NCI-H146 (cell line): ENCODE data around the gene CNTNAP2.
A peak's percentile ranks its signal among the peaks of the same experiment; 100 is the strongest.
"Not testable (repeated sequence)": the region's sequence is repeated elsewhere in the genome, so short reads cannot be mapped to it uniquely, and the experiment has no call there.

Experiments
- DNase-seq: peaks from one replicate; lab custom pipeline; 2025; lab: John Stamatoyannopoulos, UW

Gene CNTNAP2

DNA sequence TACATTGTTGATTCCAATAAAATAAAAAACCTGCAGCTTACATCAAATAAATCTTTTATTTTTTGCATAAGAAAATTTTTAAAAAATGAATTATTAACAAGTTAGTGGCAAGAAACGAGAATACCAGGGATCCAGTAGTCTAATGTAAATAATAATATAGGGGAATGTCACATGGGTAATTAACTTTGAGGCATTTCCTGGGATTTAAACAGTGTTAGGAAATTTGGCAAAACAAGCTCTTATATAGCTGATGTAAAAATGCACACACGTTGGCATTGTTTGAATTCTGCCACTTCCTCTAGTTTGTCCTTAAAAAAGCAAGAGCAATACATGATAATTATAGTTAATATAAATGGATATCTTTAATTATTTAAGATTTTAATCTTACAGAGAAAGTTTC lies 768.6 kb downstream of the CNTNAP2 start:
- DNase-seq: no peak

DNA sequence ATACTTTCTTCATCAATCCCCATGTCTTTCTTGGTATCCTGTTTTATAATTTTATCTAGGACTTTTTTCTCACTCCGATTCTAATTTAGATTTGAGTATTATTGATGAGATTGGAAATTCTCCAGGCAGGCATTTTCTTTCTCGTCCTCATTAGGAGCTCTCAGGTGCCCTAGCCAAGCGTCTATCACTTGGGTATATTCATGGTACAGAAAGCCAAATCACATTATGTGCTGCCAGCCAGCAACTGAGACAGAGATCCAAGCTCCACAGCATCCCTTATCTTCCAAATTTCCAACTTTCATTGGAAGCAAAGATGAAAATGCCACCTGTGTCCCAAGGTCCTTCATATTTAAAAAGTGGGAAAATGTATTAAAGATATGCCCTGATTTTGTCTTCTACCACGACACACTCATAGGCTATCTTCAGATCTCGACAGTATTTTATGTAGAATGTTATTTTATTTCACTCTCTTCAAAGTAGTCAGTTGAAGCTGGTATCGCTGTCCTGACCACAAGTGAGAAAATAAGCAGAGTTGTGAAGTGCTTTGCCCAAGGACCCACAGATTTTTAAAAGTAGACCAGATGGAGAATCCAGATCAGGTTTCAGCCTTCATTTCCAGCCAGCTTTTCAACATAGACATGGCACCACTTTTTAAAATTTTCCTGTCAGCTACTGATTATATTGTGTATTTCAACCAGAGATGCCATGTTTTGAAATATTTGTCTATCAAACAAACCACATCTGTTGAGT lies 773.4 kb downstream of the CNTNAP2 start:
- no peak for DNase-seq

GRCh38 chr7:146892151-146892550 lies 775.5 kb downstream of the CNTNAP2 start:
- DNase-seq: no peak

- DNase-seq: no peak
Observed at GRCh38 chr7:146894927-146895326, 778.3 kb downstream of the CNTNAP2 start.

DNA sequence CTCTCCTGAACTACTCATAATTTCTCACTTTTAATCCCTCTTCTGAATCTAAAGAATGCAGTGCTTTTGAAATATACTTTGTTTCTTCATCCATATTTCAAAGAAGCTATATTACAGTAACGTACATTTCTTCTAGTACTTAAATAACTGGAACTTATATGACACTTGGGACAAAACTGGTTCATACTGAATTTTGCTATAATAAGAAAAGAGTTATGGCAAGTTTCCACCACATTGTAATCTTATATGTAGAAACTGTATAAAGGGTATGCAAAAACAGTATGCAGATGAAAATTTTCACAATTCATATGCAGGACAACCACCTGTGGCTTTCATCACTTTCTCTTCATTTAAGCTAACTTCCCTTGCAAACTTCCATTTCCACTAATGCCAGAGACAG lies 785.7 kb downstream of the CNTNAP2 start:
- no peak for DNase-seq

- no peak for DNase-seq
Observed at GRCh38 chr7:146902728-146903127, 786.1 kb downstream of the CNTNAP2 start.

- DNase-seq: not testable (repeated sequence)
Observed at GRCh38 chr7:146905746-146906145, 789.1 kb downstream of the CNTNAP2 start.

- no peak for DNase-seq
Observed at GRCh38 chr7:146922782-146923181, 806.2 kb downstream of the CNTNAP2 start.

DNA sequence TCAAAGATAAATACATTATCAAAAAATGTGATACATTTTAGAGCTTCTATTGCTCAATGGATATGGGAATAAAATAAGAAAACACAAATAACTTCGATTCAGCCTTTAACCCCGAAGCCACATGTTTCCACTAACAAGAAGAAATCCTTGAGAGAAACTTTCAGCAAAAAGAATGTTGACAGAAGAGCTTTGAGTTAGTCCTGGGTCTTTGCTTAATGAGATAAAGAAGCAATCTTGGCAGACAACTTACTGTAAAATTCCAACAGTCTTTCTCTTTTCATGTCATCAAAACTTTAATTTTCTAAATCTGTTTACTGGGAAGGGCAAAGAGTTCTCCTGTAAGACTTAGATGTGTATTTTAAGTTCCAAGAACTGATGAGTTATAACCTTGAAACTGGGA lies 810.2 kb downstream of the CNTNAP2 start:
- DNase-seq: no peak

- no peak for DNase-seq
Observed at GRCh38 chr7:146937836-146938235, 821.2 kb downstream of the CNTNAP2 start.

DNA sequence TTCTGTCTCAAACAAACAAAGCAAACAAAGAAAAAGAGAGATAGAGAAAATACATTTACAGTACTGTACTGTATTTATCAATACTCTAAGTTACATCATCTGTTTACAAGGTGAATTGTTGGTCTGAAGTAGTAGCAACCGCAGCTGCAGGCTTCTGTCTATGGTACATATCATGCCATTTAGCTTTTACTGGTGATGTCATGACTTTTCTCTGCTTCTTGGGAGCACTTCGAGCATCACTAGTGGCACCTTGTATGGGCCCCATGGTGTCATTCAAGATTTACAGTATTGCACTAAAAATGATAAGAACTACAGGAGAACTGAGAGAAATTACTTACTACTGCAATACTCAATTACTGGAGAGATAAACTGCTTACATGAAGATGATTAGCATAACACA lies 826.9 kb downstream of the CNTNAP2 start:
- no peak for DNase-seq

- no peak for DNase-seq
Observed at GRCh38 chr7:146948703-146949102, 832.1 kb downstream of the CNTNAP2 start.

DNA sequence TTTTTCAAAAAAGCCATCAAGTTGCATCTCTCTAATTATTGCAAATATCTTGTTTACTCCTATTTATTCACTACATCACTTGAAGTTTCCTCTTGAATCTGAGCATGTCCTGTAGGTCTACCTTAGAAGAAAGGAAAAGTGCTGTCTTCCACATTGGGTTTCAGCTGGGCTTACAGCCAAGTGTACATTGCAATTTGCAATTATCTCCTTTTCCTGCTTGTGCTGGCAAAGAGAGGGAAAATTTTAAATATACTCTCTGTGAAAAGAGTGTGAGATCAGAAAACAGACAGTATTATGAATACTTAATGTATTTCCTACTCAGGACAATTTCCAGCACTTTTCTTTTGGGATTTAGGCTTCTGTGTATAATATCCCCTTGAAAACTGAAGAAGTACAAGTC lies 839.7 kb downstream of the CNTNAP2 start:
- DNase-seq: peak; percentile 73

GRCh38 chr7:146956853-146957252 lies 840.3 kb downstream of the CNTNAP2 start:
- DNase-seq: no peak

GRCh38 chr7:146960773-146961391 lies 844.3 kb downstream of the CNTNAP2 start:
- DNase-seq: peak; percentile 82

GRCh38 chr7:146961617-146962016 lies 845.0 kb downstream of the CNTNAP2 start:
- peak; percentile 18 for DNase-seq

DNA sequence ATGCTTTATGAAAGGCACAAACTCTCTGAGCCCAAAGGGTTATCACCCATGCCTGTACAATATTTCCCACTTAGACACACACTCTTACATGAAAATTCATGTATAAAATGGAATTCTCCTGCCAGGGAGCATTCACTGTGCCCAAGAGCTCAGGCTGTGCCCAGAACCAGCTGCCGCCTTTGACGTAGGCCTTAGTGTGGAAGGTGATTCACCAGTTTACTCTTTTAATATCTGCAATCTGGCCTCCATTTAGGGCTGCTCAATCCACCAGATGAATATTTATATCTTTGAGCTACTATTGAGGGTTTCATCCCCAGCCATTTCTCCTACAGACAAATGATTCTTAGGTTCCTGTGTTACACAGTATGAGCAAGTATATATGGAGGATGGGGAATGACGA lies 849.7 kb downstream of the CNTNAP2 start:
- no peak for DNase-seq

- DNase-seq: no peak
Observed at GRCh38 chr7:146982482-146982881, 865.9 kb downstream of the CNTNAP2 start.

- no peak for DNase-seq
Observed at GRCh38 chr7:146991596-146991995, 875.0 kb downstream of the CNTNAP2 start.

DNA sequence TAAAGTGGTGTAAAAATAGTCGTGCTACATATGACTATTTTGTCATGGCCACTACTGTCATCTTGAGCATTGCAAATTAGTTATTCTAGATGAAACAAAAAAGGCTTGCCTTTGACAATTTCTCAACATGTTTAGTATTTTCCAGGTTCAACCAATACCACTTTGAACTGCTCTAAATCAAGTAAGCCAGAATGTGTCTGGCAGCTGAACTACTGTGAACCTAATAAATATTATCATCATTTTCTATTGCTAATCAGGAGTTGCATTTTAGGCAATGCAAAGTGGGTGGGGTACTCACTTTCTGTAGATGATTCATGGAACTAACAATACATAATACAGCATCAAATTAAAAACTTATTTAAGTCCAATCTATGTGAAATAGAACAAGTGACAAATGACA lies 877.2 kb downstream of the CNTNAP2 start:
- DNase-seq: no peak

- DNase-seq: no peak
Observed at GRCh38 chr7:147008530-147008929, 891.9 kb downstream of the CNTNAP2 start.

DNA sequence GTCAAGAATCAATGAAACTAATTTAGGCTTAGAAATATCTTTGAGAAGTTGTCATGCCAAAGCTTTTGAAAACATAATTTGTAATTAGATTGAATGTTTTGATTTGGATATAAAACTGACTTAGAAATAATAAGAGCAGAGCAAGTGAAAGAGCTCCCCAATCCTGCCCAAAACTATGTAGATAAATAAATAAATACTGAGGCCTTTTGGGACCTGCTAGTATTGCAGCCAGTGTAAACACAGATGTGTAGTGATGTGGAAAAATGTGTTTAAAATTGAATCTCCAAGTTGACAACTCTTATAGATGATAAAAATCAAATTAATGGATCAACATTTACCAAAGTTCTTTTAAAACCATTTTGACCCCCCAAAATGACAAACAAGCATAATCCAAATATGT lies 896.1 kb downstream of the CNTNAP2 start:
- no peak for DNase-seq

GRCh38 chr7:147013825-147014224 lies 897.2 kb downstream of the CNTNAP2 start:
- DNase-seq: no peak
